ENCODE measurements around the gene BCL11A.

The BCL11A gene

DNA sequence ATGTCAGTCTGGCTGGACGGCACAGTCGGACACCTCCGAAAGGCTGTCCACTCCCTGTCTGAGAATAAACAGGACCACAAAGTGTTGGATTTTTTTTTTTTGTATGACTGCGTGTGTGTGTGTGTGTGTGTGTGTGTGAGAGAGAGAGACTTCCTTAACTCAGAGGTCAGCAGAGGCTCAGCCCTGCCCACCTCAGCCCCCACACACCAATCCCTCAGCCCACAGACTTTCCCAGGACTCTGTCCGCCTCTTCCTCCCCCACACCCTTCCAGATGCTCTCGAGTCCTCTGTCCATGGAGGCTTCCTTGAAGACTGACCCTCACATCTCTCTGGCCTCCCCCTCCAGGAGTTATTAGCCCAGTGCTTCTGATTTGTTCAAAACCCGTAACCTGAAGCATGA lies 147.3 kb downstream of the BCL11A start:
- DNase-seq (ENCODE audit: low read depth), result no peak
- TF ChIP-seq, protein P1, sequence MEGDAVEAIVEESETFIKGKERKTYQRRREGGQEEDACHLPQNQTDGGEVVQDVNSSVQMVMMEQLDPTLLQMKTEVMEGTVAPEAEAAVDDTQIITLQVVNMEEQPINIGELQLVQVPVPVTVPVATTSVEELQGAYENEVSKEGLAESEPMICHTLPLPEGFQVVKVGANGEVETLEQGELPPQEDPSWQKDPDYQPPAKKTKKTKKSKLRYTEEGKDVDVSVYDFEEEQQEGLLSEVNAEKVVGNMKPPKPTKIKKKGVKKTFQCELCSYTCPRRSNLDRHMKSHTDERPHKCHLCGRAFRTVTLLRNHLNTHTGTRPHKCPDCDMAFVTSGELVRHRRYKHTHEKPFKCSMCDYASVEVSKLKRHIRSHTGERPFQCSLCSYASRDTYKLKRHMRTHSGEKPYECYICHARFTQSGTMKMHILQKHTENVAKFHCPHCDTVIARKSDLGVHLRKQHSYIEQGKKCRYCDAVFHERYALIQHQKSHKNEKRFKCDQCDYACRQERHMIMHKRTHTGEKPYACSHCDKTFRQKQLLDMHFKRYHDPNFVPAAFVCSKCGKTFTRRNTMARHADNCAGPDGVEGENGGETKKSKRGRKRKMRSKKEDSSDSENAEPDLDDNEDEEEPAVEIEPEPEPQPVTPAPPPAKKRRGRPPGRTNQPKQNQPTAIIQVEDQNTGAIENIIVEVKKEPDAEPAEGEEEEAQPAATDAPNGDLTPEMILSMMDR (conservative IDR thresholded peaks at IDR 0.05; ENCODE audit: low read depth, low read length), result no peak
- H3K4me3 ChIP-seq (ENCODE audit: low read length), result no peak overlapping the region

DNA sequence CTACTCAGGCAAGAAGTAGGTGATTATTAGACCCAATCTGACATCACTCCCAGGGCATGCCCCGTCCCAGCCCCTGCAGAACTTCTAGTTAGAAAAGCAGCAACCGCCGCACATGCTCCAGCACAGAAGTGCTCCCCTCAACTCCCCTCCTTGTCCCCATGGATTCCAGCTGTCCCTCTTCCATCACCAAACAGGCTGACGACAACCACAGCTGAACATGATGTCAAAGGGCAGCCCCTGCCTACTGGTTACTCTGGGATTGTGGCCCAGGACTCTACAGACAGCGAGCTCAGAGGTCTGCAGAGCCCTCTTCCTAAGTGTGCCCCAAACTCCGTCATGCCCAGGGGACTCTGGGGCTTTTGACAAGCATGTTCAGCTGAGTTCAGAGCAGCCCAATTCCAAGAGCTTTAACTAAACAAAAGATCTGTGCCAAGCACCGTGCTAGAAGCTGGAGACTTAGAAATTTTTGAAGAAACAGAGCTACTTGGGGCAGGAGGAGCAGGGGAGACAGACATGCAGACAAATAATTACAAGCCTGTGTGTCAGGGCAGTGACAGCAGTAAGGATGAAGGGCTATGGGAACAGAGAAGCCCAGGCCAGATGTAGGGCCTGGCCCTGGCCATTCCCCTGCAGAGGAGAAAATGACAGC lies 148.1 kb downstream of the BCL11A start:
- TF ChIP-seq, protein P1 (conservative IDR thresholded peaks at IDR 0.05; ENCODE audit: low read depth, low read length), result no peak
- no peak for DNase-seq (ENCODE audit: low read depth)

More for the DNA sequence above, 148.1 kb downstream of the BCL11A start:
- no peak overlapping the region for H3K4me3 ChIP-seq (ENCODE audit: low read length)

Data from retinal pigment epithelial cell (primary cell).